GM12865 (cell line): Measurements from ENCODE around the gene ELF4.

Experiments
- DNase-seq: peaks from one replicate; pipeline ENCODE4 v3.0.0; 2010; ENCODE audit warnings: low read depth
- H3K4me3 ChIP-seq: 2 replicates; pipeline ENCODE4 v1.5.1; 2011; ENCODE audit warnings: mild to moderate bottlenecking, low read depth, low read length, control low read depth
- CTCF ChIP-seq: IDR thresholded peaks from 2 replicates; pipeline ENCODE4 v1.5.1; 2011; ENCODE audit warnings: low read length, control low read depth, low read depth, inconsistent platforms; ENCODE audit not compliant: insufficient read depth; ENCODE audit errors: missing control alignments

Gene ELF4

GRCh38 chrX:130111220-130112154 is 1.2 kb upstream of the ELF4 start:
- no peak for TF ChIP-seq CTCF
- peak overlapping the region; percentile 53 for H3K4me3 ChIP-seq
- peak; percentile 25 for DNase-seq

GRCh38 chrX:130109429-130110378 is 593 bp downstream of the ELF4 start:
- peak overlapping the region; percentile 84 for H3K4me3 ChIP-seq
- no peak for TF ChIP-seq CTCF
- DNase-seq: peak; percentile 23

- peak; percentile 63 for DNase-seq
- peak overlapping the region; percentile 84 for H3K4me3 ChIP-seq
- TF ChIP-seq CTCF: no peak
Observed at GRCh38 chrX:130108647-130109428, 1.5 kb downstream of the ELF4 start.

- DNase-seq: no peak
- no peak for TF ChIP-seq CTCF
- no peak overlapping the region for H3K4me3 ChIP-seq
Observed at GRCh38 chrX:130106071-130106470, 4.2 kb downstream of the ELF4 start.

- no peak overlapping the region for H3K4me3 ChIP-seq
- no peak for DNase-seq
- TF ChIP-seq CTCF: no peak
Observed at GRCh38 chrX:130105244-130105643, 5.1 kb downstream of the ELF4 start.

GRCh38 chrX:130103605-130104004 is 6.7 kb downstream of the ELF4 start:
- no peak for DNase-seq
- no peak overlapping the region for H3K4me3 ChIP-seq
- TF ChIP-seq CTCF: no peak
